GM04504 (cell line): ENCODE results near the gene TUBGCP4.
"Not testable (repeated sequence)": the region's sequence is repeated elsewhere in the genome, so short reads cannot be mapped to it uniquely, and the experiment has no call there.

Source experiments
- DNase-seq: peaks from one replicate; pipeline ENCODE4 v3.0.0-alpha.2; 2012; ENCODE audit warnings: low read depth

Gene TUBGCP4

GRCh38 chr15:43370975-43371974, at the start of gene TUBGCP4, which contains the start of gene ZSCAN29:
TUBGCP4 (plus strand) TSS chr15:43371101; CDS start chr15:43371355, 254 bp downstream.
ZSCAN29 (minus strand) TSS chr15:43371043; CDS start chr15:43369913, 1,130 bp downstream.
- peak; percentile 46 for DNase-seq

DNA sequence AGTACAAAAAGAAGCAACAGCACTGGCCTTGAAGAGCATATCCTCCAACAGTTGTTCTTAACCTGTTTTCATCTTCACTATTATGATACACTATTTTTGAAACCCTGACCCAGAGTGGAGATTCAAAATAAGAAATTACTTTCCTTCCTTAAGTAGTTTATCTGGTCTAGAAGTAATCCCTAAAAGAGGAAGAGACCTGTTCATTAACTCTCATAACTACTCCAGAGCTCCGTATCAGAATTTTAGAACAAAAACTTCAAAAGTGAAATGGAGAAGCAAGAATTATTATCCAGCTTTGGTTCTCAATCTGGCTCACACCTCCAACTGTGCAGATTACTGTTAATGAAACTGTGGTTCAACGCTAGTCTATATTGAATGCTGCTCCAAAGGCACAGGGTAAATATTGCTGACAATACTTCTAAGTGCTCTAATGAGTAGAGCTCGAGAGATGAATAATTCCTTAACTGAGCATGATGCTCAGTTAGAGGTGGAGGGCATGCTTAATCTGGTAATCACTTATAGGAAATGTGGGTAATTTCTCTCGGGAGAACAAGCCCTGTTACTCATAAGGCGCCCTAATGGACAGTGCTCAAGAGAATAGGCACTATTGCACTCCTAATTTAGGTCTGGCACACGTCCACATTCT, 45.7 kb upstream of the TUBGCP4 start:
- DNase-seq, result no peak

GRCh38 chr15:43329217-43329959, 41.5 kb upstream of the TUBGCP4 start:
- no peak for DNase-seq

- DNase-seq, result peak; percentile 85
Measured at GRCh38 chr15:43329960-43330779, 40.7 kb upstream of the TUBGCP4 start, which contains the start of gene LCMT2. LCMT2 (minus strand) TSS chr15:43330573; CDS start chr15:43330489, 84 bp downstream.

GRCh38 chr15:43330780-43331087, 40.2 kb upstream of the TUBGCP4 start:
- DNase-seq, result no peak

GRCh38 chr15:43346305-43346704, 24.6 kb upstream of the TUBGCP4 start:
- no peak for DNase-seq

DNA sequence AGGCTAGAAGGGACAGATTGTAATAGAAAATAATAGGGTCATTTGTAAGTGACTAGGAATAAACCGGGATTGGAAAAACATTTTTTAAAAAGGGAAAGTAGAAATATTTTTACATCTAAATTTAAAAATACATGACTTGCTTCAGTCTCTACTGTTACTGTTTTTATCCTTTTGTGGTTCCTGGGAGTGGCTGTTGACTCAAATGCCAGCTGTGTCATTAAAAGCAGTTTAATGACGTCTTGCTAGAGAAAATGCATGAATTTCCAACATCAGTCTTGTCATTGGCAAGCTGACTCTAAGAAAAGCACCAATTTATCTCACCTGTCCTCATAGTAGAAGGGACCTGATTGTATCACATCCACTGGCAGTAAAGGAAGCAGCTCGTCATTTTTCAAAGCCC, 23.8 kb upstream of the TUBGCP4 start:
- no peak for DNase-seq

DNA sequence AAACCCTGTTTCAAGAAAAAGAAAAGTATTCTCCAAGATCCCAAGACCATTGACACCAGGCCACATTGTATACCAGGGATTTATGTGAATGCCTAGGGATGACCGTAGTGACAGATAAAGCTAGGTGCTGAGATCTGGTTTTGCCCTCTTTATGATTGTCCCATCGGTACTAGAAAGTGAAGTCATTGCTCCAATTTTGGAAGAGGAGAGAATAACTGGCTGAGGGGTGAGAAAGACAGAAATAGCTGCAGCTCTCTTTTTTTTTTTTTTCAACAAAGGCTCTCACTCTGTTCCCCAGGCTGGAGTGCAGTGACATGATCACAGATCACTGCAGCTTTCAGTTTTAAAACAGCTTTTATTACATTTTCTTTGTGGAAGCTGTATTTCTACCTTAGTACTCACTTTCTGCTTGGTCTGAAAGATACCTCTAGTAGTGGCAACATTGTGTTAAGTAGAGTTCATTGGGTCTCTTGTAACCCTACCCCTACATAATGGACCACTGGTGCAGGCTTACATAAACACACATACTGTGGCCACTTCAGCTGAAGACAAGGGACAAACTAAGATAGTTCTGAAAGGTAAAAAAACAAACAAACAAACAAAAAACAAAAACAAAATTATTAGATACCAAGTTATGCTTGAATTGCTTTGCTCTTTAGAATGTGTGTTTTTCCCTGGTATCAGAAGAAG, 18.1 kb upstream of the TUBGCP4 start:
- DNase-seq, result no peak

GRCh38 chr15:43360821-43361220, 10.1 kb upstream of the TUBGCP4 start:
- no peak for DNase-seq

DNA sequence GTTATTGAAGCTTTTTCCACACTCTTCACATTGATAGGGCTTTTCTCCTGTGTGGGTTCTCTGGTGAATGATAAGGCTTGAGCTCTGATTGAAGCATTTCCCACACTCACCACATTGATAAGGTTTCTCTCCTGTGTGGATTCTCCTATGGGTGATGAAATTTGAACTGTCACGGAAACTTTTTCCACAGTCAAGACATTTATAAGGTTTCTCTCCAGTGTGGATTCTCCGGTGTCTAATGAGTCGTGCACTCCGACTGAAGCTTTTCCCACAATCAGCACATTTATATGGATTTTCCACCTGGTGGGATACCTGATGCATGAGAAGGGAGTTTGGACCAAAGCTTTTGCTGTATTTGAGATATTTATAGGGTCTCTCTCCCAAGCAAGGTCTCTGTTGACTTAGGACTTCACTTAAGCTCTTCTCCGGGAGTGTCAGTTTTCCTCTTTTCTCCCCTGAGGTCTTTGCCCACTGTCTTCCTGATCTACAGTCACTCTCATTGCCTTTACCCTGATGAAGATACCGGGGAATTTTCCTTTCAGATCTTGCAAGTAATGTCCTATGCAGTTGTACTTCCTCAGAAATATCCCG, 9.5 kb upstream of the TUBGCP4 start:
- no peak for DNase-seq

GRCh38 chr15:43370310-43370974, 459 bp upstream of the TUBGCP4 start:
- no peak for DNase-seq

DNA sequence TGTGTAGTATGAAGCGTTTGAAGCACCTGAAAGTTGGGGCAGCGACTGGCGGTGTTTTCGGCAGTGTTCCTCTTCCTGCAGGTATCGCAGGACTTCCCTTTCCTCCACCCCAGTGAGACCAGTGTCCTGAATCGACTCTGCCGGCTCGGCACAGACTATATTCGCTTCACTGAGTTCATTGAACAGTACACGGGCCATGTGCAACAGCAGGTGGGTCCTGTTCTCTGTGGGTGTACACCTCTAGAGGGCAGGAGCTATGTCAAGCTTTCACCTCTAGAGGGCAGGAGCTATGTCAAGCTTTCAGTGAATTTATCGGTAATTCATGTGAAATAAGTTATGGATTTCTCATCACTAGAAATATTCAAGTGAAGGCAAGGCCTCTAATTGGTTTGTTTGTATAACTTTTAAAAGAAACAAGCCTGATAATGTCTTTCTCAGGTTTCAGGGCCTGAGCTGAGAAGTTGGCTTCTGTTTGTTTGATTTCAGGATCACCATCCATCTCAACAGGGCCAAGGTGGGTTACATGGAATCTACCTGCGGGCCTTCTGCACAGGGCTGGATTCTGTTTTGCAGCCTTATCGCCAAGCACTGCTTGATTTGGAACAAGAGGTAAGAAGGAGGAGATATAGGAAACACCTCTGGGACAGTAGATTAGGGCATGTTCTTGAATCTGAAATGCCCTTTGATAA, 5.3 kb downstream of the TUBGCP4 start:
- no peak for DNase-seq

- no peak for DNase-seq
Measured at GRCh38 chr15:43378601-43379000, 7.7 kb downstream of the TUBGCP4 start.

GRCh38 chr15:43382310-43382709, 11.4 kb downstream of the TUBGCP4 start:
- DNase-seq, result no peak

DNA sequence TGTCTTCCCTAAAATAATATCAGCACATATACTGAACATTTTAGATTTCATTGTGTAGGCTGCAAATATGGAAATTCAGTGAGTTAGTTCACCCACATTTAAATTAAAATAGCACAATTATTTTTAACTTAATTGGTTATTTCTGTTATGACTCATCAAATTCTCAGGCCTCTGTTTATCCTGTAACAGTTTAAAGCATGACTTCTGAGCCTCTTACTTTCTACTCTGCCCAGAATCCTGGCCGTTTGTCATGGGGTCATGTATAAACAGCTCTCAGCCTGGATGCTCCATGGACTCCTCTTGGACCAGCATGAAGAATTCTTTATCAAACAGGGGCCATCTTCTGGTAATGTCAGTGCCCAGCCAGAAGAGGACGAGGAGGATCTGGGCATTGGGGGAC, 12.2 kb downstream of the TUBGCP4 start:
- no peak for DNase-seq

GRCh38 chr15:43390723-43391122, 19.8 kb downstream of the TUBGCP4 start:
- DNase-seq, result no peak

- not testable (repeated sequence) for DNase-seq
Measured at GRCh38 chr15:43393592-43393991, 22.7 kb downstream of the TUBGCP4 start.

- DNase-seq, result no peak
Measured at GRCh38 chr15:43402255-43402654, 31.4 kb downstream of the TUBGCP4 start.

GRCh38 chr15:43403616-43404015, 32.7 kb downstream of the TUBGCP4 start:
- DNase-seq, result no peak
